ENCODE results near the gene DBF4. TPM values are rescaled to one million over a fixed set of nuclear protein-coding genes. Genes with fewer than 3 reads are reported as not detected.

Gene DBF4
- total and polyA plus RNA-seq, 2 of the 13 experiments (the other 11 are each of a cell fraction or from before 2014, with no cell fraction given): 5.0 to 64.4 TPM

GRCh38 chr7:87875151-87876039 lies 898 bp upstream of the DBF4 start (continued):
- TF ChIP-seq ZNF121 (CRISPR knock-in tag; IDR thresholded peaks at IDR 0.05): peak; percentile 70; the same call in 1 of the 2 replicates
- 0 out of 2 replicates have a peak, but pooled peaks have one; percentile 26 for TF ChIP-seq ZNF615 (CRISPR knock-in tag; IDR thresholded peaks at IDR 0.05; ENCODE audit: borderline replicate concordance)
- TF ChIP-seq ARNTL (CRISPR knock-in tag; IDR thresholded peaks at IDR 0.05): no peak
- no peak for TF ChIP-seq KAT8 (CRISPR knock-in tag; IDR thresholded peaks at IDR 0.05)
- 0 out of 2 replicates have a peak, but pooled peaks have one; percentile 72 for TF ChIP-seq ZFAT (CRISPR knock-in tag; conservative IDR thresholded peaks at IDR 0.05)
- TF ChIP-seq RBM22 (optimal IDR thresholded peaks at IDR 0.05; ENCODE audit: low read length): no peak
- TF ChIP-seq, protein P1, sequence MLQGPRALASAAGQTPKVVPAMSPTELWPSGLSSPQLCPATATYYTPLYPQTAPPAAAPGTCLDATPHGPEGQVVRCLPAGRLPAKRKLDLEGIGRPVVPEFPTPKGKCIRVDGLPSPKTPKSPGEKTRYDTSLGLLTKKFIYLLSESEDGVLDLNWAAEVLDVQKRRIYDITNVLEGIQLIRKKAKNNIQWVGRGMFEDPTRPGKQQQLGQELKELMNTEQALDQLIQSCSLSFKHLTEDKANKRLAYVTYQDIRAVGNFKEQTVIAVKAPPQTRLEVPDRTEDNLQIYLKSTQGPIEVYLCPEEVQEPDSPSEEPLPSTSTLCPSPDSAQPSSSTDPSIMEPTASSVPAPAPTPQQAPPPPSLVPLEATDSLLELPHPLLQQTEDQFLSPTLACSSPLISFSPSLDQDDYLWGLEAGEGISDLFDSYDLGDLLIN (CRISPR knock-in tag; IDR thresholded peaks at IDR 0.05; ENCODE audit: borderline replicate concordance): 0 out of 2 replicates have a peak, but pooled peaks have one; percentile 70
- no peak for TF ChIP-seq GATAD2A (CRISPR knock-in tag; IDR thresholded peaks at IDR 0.05)
- no peak for TF ChIP-seq CCAR2 (optimal IDR thresholded peaks at IDR 0.05; ENCODE audit: low read depth, low read length)
- no peak for TF ChIP-seq RERE (CRISPR knock-in tag; IDR thresholded peaks at IDR 0.05; ENCODE audit: low read depth)
- no peak for TF ChIP-seq ZNF644 (CRISPR knock-in tag; IDR thresholded peaks at IDR 0.05; ENCODE audit: low read depth)
- no peak for TF ChIP-seq SRF (IDR thresholded peaks at IDR 0.05; ENCODE audit: low read depth, low read length)
- TF ChIP-seq, protein P2, sequence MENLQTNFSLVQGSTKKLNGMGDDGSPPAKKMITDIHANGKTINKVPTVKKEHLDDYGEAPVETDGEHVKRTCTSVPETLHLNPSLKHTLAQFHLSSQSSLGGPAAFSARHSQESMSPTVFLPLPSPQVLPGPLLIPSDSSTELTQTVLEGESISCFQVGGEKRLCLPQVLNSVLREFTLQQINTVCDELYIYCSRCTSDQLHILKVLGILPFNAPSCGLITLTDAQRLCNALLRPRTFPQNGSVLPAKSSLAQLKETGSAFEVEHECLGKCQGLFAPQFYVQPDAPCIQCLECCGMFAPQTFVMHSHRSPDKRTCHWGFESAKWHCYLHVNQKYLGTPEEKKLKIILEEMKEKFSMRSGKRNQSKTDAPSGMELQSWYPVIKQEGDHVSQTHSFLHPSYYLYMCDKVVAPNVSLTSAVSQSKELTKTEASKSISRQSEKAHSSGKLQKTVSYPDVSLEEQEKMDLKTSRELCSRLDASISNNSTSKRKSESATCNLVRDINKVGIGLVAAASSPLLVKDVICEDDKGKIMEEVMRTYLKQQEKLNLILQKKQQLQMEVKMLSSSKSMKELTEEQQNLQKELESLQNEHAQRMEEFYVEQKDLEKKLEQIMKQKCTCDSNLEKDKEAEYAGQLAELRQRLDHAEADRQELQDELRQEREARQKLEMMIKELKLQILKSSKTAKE (CRISPR knock-in tag; IDR thresholded peaks at IDR 0.05; ENCODE audit: borderline replicate concordance): no peak
- no peak for TF ChIP-seq BHLHE40 (IDR thresholded peaks at IDR 0.05; ENCODE audit: low read length)
- TF ChIP-seq ATF7 (IDR thresholded peaks at IDR 0.05): no peak
- no peak for TF ChIP-seq ATF7 (CRISPR knock-in tag; IDR thresholded peaks at IDR 0.05)
- TF ChIP-seq THAP11 (CRISPR knock-in tag; IDR thresholded peaks at IDR 0.05): no peak
- no peak for TF ChIP-seq STAG1 (CRISPR knock-in tag; IDR thresholded peaks at IDR 0.05)
- TF ChIP-seq, protein P3, sequence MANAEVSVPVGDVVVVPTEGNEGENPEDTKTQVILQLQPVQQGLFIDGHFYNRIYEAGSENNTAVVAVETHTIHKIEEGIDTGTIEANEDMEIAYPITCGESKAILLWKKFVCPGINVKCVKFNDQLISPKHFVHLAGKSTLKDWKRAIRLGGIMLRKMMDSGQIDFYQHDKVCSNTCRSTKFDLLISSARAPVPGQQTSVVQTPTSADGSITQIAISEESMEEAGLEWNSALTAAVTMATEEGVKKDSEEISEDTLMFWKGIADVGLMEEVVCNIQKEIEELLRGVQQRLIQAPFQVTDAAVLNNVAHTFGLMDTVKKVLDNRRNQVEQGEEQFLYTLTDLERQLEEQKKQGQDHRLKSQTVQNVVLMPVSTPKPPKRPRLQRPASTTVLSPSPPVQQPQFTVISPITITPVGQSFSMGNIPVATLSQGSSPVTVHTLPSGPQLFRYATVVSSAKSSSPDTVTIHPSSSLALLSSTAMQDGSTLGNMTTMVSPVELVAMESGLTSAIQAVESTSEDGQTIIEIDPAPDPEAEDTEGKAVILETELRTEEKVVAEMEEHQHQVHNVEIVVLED (CRISPR knock-in tag; IDR thresholded peaks at IDR 0.05; ENCODE audit: borderline replicate concordance): no peak
- TF ChIP-seq RXRA (CRISPR knock-in tag; IDR thresholded peaks at IDR 0.05): no peak
